K562 (cell line): ENCODE results near the gene UQCR11. TPM values are rescaled to one million over a fixed set of nuclear protein-coding genes. Genes with fewer than 3 reads are reported as not detected.

Experiments
- ATAC-seq: fragments of 200-7000 bp; cut with Tn5 transposase; 3 replicates; pipeline ENCODE4 v1.9.1; 2020; ENCODE audit warnings: moderate library complexity
- BruUV-seq: library from RNA; stranded (reverse); fragments of 400-500 nt; replicated peaks from 2 replicates; lab custom pipeline; 2021; lab: Mats Ljungman, UMichigan
- CTCF ChIA-PET: fragments of 300-600 bp; formaldehyde crosslinking; extraction: SDS; loops from one replicate; lab custom pipeline; 2021; ENCODE audit warnings: low intra/inter-chr PET ratio; lab: Yijun Ruan, JAX
- POLR2A ChIA-PET: fragments of 300-600, 350-650 bp; sonication (Branson Sonifier 250); formaldehyde crosslinking; extraction: SDS; loops from one replicate; lab custom pipeline; 2021; ENCODE audit warnings: antibody characterized with exemption, inconsistent platforms; lab: Yijun Ruan, JAX
- DNase-seq, 4 experiments: peaks; one replicate each; pipeline versions ENCODE4 v3.0.0 to v3.0.0-alpha.2; 2011 to 2018; ENCODE audit warnings: low spot score in 3 of 4, mixed read lengths in 3 of 4; ENCODE audit errors: extremely low read depth in 1 of 4
- FAIRE-seq: peaks from 2 replicates; lab custom pipeline; 2011; peaks lifted over from hg19 to GRCh38; lab: Jason Lieb, UNC
- H2AFZ ChIP-seq: 2 replicates; pipeline ENCODE4 v1.6.0; 2011; ENCODE audit warnings: low read depth, low read length, control low read depth, inconsistent platforms
- H3K27ac ChIP-seq: fragments of 200-600 bp; 3 replicates; pipeline ENCODE4 v1.8.0; 2011; ENCODE audit warnings: low read depth, mild to moderate bottlenecking, control low read depth, inconsistent platforms, low read length, moderate library complexity, mixed read lengths; ENCODE audit errors: extremely low read depth
- H3K27me3 ChIP-seq, 2 experiments: fragments of 300-600 bp in 1 of 2; 2 replicates in 1 of 2; 3 replicates in 1 of 2; pipeline versions ENCODE4 v1.6.0 to v1.8.0; 2011; ENCODE audit warnings: inconsistent platforms in 2 of 2, low read length in 2 of 2, mild to moderate bottlenecking in 1 of 2, mixed read lengths in 1 of 2, moderate library complexity in 1 of 2; ENCODE audit not compliant: control insufficient read depth in 2 of 2, insufficient read depth in 2 of 2
- H3K36me3 ChIP-seq: fragments of 300-600 bp; 3 replicates; pipeline ENCODE4 v1.8.0; 2011; ENCODE audit warnings: mild to moderate bottlenecking, low read length, inconsistent platforms; ENCODE audit not compliant: control insufficient read depth, insufficient read depth
- H3K4me1 ChIP-seq, 2 experiments: fragments of 200-600 bp in 1 of 2; replicated peaks in 1 of 2; 2 replicates in 1 of 2; 3 replicates in 1 of 2; pipeline versions ENCODE4 v1.5.1 to v1.8.0; 2011; ENCODE audit warnings: inconsistent platforms in 2 of 2, low read length in 2 of 2, mild to moderate bottlenecking in 1 of 2, mixed read lengths in 1 of 2, moderate library complexity in 1 of 2; ENCODE audit not compliant: control insufficient read depth in 2 of 2, insufficient read depth in 2 of 2
- H3K4me2 ChIP-seq: 2 replicates; pipeline ENCODE4 v1.6.1; 2011; ENCODE audit warnings: low read length, control low read depth, inconsistent platforms, mixed read lengths; ENCODE audit not compliant: insufficient read depth
- H3K4me3 ChIP-seq: fragments of 200-600 bp; sonication (generic), shearing (Covaris generic); 2 replicates; pipeline ENCODE4 v1.5.1; 2016; ENCODE audit warnings: control low read depth, inconsistent platforms
- H3K79me2 ChIP-seq: fragments of 200-600 bp; 3 replicates; pipeline ENCODE4 v1.8.0; 2011; ENCODE audit warnings: low read length, inconsistent platforms; ENCODE audit not compliant: control insufficient read depth, insufficient read depth
- H3K9ac ChIP-seq, 2 experiments: 2 replicates each; pipeline versions ENCODE4 v1.6.0 to v1.6.1; 2011; ENCODE audit warnings: low read depth in 2 of 2, low read length in 2 of 2, control low read depth in 1 of 2, inconsistent platforms in 1 of 2, mild to moderate bottlenecking in 1 of 2, mixed read lengths in 1 of 2; ENCODE audit not compliant: insufficient read depth in 1 of 2
- H3K9me1 ChIP-seq: one replicate; pipeline ENCODE4 v1.6.0; 2011; ENCODE audit warnings: inconsistent platforms, mild to moderate bottlenecking, low read length, moderate library complexity; ENCODE audit not compliant: control insufficient read depth, insufficient read depth
- H3K9me3 ChIP-seq: replicated peaks from 2 replicates; pipeline ENCODE4 v1.5.1; 2011; ENCODE audit warnings: low read depth, low read length, inconsistent platforms; ENCODE audit not compliant: control insufficient read depth, insufficient read depth
- H4K20me1 ChIP-seq: replicated peaks from 2 replicates; pipeline ENCODE4 v1.6.1; 2011; ENCODE audit warnings: low read length, inconsistent platforms, mixed read lengths; ENCODE audit not compliant: control insufficient read depth, insufficient read depth
- ERF ChIP-seq: fragments of 450-650 bp; formaldehyde crosslinking; IDR thresholded peaks from 2 replicates; pipeline ENCODE4 v1.4.0; 2020; ENCODE audit warnings: mild to moderate bottlenecking, mixed read lengths
- FOXK1 ChIP-seq: sonication (generic); formaldehyde crosslinking; IDR thresholded peaks from 2 replicates; pipeline ENCODE4 v1.8.0; 2022; ENCODE audit warnings: missing genetic modification reagents, mild to moderate bottlenecking, borderline replicate concordance
- NFATC3 ChIP-seq: fragments of 450-650 bp; IDR thresholded peaks from 2 replicates; pipeline ENCODE4 v1.6.1; 2017; ENCODE audit warnings: mild to moderate bottlenecking
- RFX1 ChIP-seq: fragments of 450-650 bp; IDR thresholded peaks from 2 replicates; pipeline ENCODE4 v1.6.1; 2016; ENCODE audit warnings: mild to moderate bottlenecking, moderate library complexity
- WGBS: fragments of 100-300 bp; shearing (Covaris generic); methylation state at CpG from one replicate; pipeline ENCODE4 v1.1.6; 2016; ENCODE audit warnings: low coverage, mixed read lengths; ENCODE audit not compliant: insufficient coverage; ENCODE audit errors: missing lambda C conversion rate; 5-methylcytosine and 5-hydroxymethylcytosine counted together
- in situ Hi-C: fragments of 300-500 bp; cut with MboI; formaldehyde crosslinking; loops from 4 replicates; pipeline ENCODE4 v1.15.0; 2018; ENCODE audit warnings: inconsistent platforms, mixed read lengths
- intact Hi-C: fragments of 100-400 bp; cut with micrococcal nuclease; formaldehyde crosslinking; loops from 2 replicates; pipeline ENCODE4 v1.14.2; 2022
- polyA plus RNA-seq, 8 experiments: library from polyadenylated mRNA; depleted of rRNA in 4 of 8; stranded (reverse) in 5 of 8; unstranded in 3 of 8; fragments of >200 nt; fragmentation: Nextera tagmentation in 2 of 8; fragmentation: Illumina TruSeq in 1 of 8; extraction: Ambion mirVana in 2 of 8; extraction: Trizol in 1 of 8; gene quantifications; 2 replicates each; pipeline versions ENCODE4 v1.2.1 to v1.2.3, GENCODE V29; 2011 to 2014; ENCODE audit warnings: inconsistent platforms in 1 of 8, missing spikeins in 1 of 8
- total RNA-seq, 7 experiments: library from RNA; depleted of rRNA in 6 of 7; stranded (reverse); fragments of >200 nt in 6 of 7; fragmentation: Illumina TruSeq in 2 of 7; extraction: Trizol in 2 of 7; gene quantifications; 2 replicates each; pipeline versions ENCODE4 v1.2.1 to v1.2.3, GENCODE V29; 2011 to 2021; ENCODE audit warnings: low replicate concordance in 1 of 7
- TF ChIP-seq, protein P1 (sequence below): fragments of 450-650 bp; formaldehyde crosslinking; IDR thresholded peaks from 2 replicates; pipeline ENCODE4 v1.4.0; 2020; ENCODE audit warnings: mild to moderate bottlenecking
- TF ChIP-seq, protein P2 (sequence below): conservative IDR thresholded peaks from 2 replicates; pipeline ENCODE4 v1.6.1; 2011; ENCODE audit warnings: low read depth, mild to moderate bottlenecking, low read length; ENCODE audit not compliant: control insufficient read depth
- TF ChIP-seq, protein P3 (sequence below): sonication (generic); formaldehyde crosslinking; IDR thresholded peaks from 2 replicates; pipeline ENCODE4 v1.8.1; 2023; ENCODE audit warnings: mild to moderate bottlenecking, missing genetic modification reagents

UQCR11 gene
- total and polyA plus RNA-seq, 9 of the 15 experiments (the other 6 are each of a cell fraction or from before 2014, with no cell fraction given): 57.6 to 394 (median 259) TPM

DNA sequence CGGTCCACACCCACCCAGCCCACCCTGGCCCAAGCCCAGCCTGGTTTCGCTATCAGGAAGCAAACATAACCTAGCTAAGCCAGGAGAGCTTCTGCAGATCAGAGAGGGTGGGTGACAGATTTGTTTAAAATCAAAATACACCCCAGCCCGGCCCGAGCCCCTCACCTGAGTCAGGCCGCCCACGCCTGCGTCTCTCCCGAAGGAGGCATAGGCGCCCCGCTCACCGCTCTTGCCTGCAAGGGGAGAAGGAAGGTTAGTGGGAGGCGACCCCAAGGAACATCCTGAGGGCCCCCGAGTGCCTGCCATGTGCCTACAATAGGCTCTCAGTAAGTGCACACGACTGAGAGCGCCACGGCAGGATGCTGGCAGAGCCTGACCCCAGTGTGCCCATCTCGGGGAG, 21.9 kb upstream of the UQCR11 start:
- H4K20me1 ChIP-seq: no peaks in the 10 kb centered on the region
- H3K9me1 ChIP-seq: no peaks in the 10 kb centered on the region
- WGBS: 96% methylated on average over 16 of the region's 17 CpGs
- in situ Hi-C loops (no loop called here), intact Hi-C loops (no loop called here)
- ChIA-PET CTCF (no interaction called here), POLR2A (no interaction called here)
- no TSS peak for BruUV-seq
- peak overlapping the region in 1 of 2 experiments; percentile 45; a peak in 1 of 4 replicates for H3K9ac ChIP-seq
- no peaks in the 10 kb centered on the region for H3K27me3 ChIP-seq
- H3K27ac ChIP-seq: no peak overlapping the region
- H3K4me1 ChIP-seq: peaks cover 1 to 67% of the 10 kb centered on the region in 2 experiments; a peak in 4 of 5 replicates
- peaks cover 27% of the 10 kb centered on the region for H3K79me2 ChIP-seq
- ATAC-seq (no peak), FAIRE-seq (no peak), DNase-seq (no peak)
- H2AFZ ChIP-seq: no peak overlapping the region
- peaks cover 75% of the 10 kb centered on the region for H3K36me3 ChIP-seq
- H3K4me2 ChIP-seq: no peak overlapping the region
- TF ChIP-seq, protein P1, sequence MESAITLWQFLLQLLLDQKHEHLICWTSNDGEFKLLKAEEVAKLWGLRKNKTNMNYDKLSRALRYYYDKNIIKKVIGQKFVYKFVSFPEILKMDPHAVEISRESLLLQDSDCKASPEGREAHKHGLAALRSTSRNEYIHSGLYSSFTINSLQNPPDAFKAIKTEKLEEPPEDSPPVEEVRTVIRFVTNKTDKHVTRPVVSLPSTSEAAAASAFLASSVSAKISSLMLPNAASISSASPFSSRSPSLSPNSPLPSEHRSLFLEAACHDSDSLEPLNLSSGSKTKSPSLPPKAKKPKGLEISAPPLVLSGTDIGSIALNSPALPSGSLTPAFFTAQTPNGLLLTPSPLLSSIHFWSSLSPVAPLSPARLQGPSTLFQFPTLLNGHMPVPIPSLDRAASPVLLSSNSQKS (CRISPR knock-in tag): no peak
- TF ChIP-seq, protein P2, sequence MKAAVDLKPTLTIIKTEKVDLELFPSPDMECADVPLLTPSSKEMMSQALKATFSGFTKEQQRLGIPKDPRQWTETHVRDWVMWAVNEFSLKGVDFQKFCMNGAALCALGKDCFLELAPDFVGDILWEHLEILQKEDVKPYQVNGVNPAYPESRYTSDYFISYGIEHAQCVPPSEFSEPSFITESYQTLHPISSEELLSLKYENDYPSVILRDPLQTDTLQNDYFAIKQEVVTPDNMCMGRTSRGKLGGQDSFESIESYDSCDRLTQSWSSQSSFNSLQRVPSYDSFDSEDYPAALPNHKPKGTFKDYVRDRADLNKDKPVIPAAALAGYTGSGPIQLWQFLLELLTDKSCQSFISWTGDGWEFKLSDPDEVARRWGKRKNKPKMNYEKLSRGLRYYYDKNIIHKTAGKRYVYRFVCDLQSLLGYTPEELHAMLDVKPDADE: no peak
- TF ChIP-seq NFATC3: no peak
- TF ChIP-seq FOXK1 (CRISPR knock-in tag): no peak
- TF ChIP-seq, protein P3, sequence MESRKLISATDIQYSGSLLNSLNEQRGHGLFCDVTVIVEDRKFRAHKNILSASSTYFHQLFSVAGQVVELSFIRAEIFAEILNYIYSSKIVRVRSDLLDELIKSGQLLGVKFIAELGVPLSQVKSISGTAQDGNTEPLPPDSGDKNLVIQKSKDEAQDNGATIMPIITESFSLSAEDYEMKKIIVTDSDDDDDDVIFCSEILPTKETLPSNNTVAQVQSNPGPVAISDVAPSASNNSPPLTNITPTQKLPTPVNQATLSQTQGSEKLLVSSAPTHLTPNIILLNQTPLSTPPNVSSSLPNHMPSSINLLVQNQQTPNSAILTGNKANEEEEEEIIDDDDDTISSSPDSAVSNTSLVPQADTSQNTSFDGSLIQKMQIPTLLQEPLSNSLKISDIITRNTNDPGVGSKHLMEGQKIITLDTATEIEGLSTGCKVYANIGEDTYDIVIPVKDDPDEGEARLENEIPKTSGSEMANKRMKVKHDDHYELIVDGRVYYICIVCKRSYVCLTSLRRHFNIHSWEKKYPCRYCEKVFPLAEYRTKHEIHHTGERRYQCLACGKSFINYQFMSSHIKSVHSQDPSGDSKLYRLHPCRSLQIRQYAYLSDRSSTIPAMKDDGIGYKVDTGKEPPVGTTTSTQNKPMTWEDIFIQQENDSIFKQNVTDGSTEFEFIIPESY: no peak
- no peak for TF ChIP-seq RFX1
- no peak for TF ChIP-seq ERF
- no peaks in the 10 kb centered on the region for H3K9me3 ChIP-seq
- no peak overlapping the region for H3K4me3 ChIP-seq
